PFSK-1 (cell line): ENCODE measurements around the gene DNM1.

ENCODE experiments used
- POLR2AphosphoS5 ChIP-seq: IDR thresholded peaks from 2 replicates; pipeline ENCODE4 v1.6.1; 2012; ENCODE audit warnings: low read depth, mild to moderate bottlenecking, control low read depth, low read length, moderate library complexity
- TF ChIP-seq, protein P1 (sequence below), 2 experiments: IDR thresholded peaks; 2 replicates each; pipeline versions ENCODE4 v1.6.1 to v1.8.0; 2011 to 2012; ENCODE audit warnings: low read depth in 2 of 2, low read length in 2 of 2, control low read depth in 1 of 2, inconsistent platforms in 1 of 2, mild to moderate bottlenecking in 1 of 2, moderate library complexity in 1 of 2; ENCODE audit not compliant: insufficient read depth in 1 of 2

DNA sequence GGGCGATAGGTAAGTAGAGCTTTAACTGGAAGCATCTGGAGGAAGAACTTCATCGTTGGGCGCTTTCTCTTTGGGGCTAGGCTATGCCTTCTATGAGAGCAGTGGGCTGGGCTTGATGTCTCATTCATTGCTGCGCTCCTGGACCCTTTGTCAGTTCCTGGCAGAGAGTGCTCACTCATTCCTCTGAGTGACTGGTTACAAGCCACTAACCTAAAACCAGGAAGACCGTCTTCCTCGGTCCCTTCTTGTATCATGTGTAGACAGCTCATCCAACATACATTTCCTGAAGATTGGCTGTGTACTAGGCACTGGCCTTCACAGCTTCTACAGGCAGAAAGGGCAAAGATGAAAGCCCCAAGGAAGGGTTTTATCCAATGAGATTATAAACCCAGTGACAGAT, 79.3 kb downstream of the DNM1 start:
- no peak for TF ChIP-seq POLR2AphosphoS5
- TF ChIP-seq, protein P1, sequence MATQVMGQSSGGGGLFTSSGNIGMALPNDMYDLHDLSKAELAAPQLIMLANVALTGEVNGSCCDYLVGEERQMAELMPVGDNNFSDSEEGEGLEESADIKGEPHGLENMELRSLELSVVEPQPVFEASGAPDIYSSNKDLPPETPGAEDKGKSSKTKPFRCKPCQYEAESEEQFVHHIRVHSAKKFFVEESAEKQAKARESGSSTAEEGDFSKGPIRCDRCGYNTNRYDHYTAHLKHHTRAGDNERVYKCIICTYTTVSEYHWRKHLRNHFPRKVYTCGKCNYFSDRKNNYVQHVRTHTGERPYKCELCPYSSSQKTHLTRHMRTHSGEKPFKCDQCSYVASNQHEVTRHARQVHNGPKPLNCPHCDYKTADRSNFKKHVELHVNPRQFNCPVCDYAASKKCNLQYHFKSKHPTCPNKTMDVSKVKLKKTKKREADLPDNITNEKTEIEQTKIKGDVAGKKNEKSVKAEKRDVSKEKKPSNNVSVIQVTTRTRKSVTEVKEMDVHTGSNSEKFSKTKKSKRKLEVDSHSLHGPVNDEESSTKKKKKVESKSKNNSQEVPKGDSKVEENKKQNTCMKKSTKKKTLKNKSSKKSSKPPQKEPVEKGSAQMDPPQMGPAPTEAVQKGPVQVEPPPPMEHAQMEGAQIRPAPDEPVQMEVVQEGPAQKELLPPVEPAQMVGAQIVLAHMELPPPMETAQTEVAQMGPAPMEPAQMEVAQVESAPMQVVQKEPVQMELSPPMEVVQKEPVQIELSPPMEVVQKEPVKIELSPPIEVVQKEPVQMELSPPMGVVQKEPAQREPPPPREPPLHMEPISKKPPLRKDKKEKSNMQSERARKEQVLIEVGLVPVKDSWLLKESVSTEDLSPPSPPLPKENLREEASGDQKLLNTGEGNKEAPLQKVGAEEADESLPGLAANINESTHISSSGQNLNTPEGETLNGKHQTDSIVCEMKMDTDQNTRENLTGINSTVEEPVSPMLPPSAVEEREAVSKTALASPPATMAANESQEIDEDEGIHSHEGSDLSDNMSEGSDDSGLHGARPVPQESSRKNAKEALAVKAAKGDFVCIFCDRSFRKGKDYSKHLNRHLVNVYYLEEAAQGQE (IDR thresholded peaks at IDR 0.05; ENCODE audit: insufficient read depth in 1 of 2, low read depth in 2 of 2, low read length in 2 of 2): no peak
